Bronchial epithelial cell (primary cell): ENCODE data around the gene VGF. TPM values are rescaled to one million over a fixed set of nuclear protein-coding genes. Genes with fewer than 3 reads are reported as not detected.
A peak's percentile ranks its signal among the peaks of the same experiment; 100 is the strongest.

ENCODE experiments used
- DNase-seq: peaks from one replicate; pipeline ENCODE4 v3.0.0-alpha.2; 2010; ENCODE audit warnings: low read depth
- FAIRE-seq: peaks from 2 replicates; lab custom pipeline; 2011; peaks lifted over from hg19 to GRCh38; lab: Jason Lieb, UNC
- H3K27me3 ChIP-seq: 2 replicates; pipeline ENCODE4 v1.5.1; 2011; ENCODE audit warnings: low read length; ENCODE audit not compliant: control insufficient read depth, insufficient read depth
- H3K36me3 ChIP-seq: 2 replicates; pipeline ENCODE4 v1.5.1; 2011; ENCODE audit warnings: low read length; ENCODE audit not compliant: control insufficient read depth, insufficient read depth
- H3K4me3 ChIP-seq: 2 replicates; pipeline ENCODE4 v1.5.1; 2011; ENCODE audit warnings: mild to moderate bottlenecking, low read depth, low read length, control low read depth
- total RNA-seq: library from RNA; depleted of rRNA; stranded (reverse); fragments of >200 nt; gene quantifications from 2 replicates; pipeline ENCODE4 v1.2.1, GENCODE V29; 2014
- TF ChIP-seq, protein P1 (sequence below): IDR thresholded peaks from 2 replicates; pipeline ENCODE4 v1.5.1; 2011; ENCODE audit warnings: mild to moderate bottlenecking, moderate library complexity, low read length, control low read depth, inconsistent platforms; ENCODE audit not compliant: insufficient read depth, severe bottlenecking

VGF gene
- total RNA-seq, 1 donor from 2014 or later = not detected

DNA sequence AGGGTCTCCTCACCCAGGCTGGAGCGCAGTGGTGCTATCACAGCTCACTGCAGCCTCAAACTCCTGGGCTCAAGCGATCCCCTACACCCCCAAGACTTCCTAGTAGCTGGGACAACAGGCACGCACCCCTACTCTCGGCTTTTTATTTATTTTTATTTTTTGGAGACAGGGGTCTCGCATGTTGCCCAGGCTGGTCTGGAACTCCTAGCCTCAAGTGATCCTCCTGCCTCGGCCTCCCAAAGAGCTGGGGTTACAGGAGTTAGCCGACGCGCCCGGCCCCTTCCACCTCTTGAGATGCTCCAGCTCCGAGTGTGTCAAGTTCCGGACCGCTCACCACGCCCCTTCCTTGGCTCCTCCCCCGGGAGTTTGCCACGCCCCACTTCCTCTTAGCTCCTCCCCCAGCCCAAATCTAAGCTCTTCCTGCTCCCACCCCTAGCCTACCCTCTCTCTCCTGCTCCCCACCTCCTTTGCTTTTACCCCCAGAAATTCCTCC is 8.4 kb upstream of the VGF start:
- DNase-seq = peak; percentile 63
- Histone ChIP-seq H3K4me3 (peak overlapping the region; percentile 20), H3K36me3 (no peaks in the 10 kb centered on the region), H3K27me3 (peaks cover 58% of the 10 kb centered on the region)
- TF ChIP-seq, protein P1, sequence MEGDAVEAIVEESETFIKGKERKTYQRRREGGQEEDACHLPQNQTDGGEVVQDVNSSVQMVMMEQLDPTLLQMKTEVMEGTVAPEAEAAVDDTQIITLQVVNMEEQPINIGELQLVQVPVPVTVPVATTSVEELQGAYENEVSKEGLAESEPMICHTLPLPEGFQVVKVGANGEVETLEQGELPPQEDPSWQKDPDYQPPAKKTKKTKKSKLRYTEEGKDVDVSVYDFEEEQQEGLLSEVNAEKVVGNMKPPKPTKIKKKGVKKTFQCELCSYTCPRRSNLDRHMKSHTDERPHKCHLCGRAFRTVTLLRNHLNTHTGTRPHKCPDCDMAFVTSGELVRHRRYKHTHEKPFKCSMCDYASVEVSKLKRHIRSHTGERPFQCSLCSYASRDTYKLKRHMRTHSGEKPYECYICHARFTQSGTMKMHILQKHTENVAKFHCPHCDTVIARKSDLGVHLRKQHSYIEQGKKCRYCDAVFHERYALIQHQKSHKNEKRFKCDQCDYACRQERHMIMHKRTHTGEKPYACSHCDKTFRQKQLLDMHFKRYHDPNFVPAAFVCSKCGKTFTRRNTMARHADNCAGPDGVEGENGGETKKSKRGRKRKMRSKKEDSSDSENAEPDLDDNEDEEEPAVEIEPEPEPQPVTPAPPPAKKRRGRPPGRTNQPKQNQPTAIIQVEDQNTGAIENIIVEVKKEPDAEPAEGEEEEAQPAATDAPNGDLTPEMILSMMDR = no peak
- no peak for FAIRE-seq

DNA sequence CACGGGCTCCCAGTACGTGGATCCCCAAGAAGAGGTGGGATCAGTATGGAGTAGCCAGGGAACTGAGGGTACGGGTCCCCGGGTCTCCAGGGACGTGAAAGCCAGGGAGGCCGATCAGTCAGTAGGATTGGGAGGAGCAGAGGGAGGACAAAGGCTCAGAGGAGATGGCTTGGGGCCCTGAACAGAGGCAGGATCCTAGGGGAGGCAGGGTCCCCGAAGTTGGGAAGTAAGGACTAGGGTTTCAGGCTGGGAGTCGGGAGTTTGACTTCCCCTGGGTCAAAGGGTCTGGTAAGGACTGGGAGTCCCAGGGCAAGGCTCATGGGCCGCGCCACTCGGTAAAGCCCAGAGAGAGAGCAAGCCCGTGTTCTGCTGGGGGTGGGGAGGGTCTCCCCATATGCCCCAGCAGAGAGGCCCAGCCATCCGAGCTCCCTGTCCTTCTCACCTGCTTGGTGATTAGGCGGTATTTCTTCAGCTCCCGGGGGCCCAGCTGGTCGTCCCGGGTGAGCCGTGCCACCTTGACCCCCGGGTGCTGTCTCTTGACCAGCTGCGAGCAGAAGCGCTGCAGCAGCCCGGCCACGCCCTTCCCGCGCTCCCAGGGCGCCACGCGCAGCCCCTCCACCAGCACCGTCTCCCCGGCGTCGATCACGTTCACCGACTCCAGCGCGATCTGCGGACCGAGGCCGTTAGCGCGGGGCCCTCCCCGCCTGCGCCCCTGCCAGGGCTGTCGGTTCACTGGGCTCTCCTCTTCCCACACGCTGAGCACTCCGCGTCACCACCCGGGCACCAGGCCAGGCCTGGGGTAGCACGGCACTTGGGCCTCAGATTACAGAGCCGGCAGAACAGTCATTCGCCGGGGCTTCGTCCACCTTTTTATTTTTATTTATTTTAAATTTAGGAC is 7.7 kb upstream of the VGF start:
- H3K4me3 ChIP-seq = peak overlapping the region; percentile 20
- no peaks in the 10 kb centered on the region for H3K36me3 ChIP-seq
- FAIRE-seq (no peak), DNase-seq (peak; percentile 68)
- TF ChIP-seq, protein P1 = no peak
- H3K27me3 ChIP-seq = peaks cover 56% of the 10 kb centered on the region

DNA sequence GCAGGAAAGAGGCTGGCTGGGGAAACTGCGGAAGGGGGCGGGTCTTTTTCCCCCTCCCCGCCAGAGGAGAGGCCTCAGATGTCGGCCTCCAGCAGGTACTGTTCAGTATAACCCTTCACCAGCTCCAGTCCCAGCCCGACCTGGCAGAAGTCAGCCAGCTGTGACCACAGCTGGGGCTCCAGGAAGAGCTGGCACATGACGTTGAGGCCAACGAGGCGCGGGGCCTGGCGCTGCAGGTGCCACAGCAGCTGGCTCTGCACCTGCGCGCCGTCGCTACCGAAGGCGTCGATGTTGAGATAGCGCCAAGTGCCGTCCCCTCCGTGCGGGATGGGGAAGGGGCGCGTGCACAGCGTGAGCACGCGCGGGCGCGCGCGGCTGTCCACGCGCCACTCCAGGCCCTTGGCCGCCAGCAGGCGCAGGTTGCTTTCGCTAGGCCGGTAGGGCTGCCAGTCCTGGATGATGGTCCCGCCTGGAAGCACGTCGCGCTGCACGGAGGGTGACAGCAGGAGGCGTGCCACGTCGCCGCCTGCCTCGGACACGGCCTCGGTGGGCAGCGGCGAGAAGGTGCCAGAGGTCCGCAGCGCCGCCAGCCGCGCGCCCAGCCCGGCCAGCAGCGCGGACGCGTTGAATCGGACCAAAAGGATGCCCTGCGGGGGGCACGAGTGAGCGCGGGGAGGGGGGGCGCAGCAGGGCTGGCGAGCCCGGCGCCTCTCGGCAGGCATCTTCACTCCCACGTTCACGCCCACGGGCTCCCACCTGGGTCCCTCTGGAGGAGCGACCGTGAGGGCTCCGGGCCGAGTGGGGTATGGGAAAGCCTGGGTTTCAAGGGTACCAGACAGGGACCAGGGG is 6.9 kb upstream of the VGF start:
- DNase-seq (no peak), FAIRE-seq (no peak)
- TF ChIP-seq, protein P1 = no peak
- H3K36me3 ChIP-seq = no peaks in the 10 kb centered on the region
- H3K4me3 ChIP-seq = no peak overlapping the region
- H3K27me3 ChIP-seq = peaks cover 57% of the 10 kb centered on the region

DNA sequence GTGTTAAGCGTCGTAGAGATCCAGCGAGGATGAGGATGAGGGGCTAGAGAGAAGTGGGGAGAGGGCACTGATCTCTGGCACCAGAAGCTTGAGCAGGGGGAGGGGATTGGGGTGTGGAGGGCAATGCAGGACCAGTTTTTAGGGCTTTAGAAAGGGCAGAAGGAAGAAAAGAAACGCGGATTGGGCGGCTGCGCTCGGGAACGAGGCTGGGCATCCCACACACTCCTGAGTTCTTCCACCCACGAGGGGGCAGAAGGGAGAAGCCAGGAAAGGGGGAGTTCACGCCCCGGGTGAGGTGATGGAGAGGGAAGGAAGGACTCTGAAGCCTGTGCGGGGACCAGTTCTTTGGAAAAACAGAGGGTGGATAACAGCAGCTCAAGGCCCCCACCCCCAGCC is 6.1 kb upstream of the VGF start:
- Histone ChIP-seq H3K36me3 (no peaks in the 10 kb centered on the region), H3K27me3 (peaks cover 62% of the 10 kb centered on the region), H3K4me3 (no peak overlapping the region)
- TF ChIP-seq, protein P1 = peak; percentile 39
- DNase-seq (no peak), FAIRE-seq (no peak)

DNA sequence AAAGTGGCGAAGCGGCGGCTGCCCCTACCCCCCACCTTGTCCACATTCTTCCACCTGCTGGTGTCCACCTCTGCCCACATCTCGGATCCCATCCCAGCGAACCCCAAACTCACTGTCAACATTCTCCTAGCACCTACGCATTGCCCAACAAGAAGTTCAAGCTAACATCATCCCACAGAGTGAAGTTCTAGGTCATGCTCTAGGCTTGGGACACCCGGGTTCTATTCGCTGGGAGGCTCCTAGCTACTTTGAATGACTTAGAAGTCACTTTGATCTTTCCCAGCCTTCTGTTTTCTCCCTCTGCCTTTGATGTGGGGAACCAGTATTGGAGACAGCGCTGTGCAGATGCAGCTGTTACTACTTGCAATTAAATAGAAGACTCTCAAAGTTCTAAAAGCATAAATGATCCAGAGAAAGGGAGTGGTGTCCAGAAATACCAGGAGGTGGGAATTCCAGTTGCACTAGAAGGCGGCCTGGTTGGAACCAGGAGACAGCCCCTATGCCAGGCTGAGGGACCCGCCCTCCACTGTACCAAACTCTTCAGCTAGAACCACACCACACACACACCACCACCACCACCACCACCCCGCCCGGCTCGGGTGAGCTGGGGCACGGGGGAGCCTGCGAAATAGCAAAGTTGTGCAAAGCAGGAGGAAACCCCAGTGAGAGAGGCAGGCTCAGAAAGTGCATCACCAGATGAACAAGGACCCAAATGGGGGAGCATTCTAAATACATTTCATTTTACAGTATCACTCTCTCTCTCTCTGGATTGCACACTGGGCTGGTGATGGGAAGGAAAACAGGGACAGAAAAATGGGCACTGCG is 5.5 kb upstream of the VGF start:
- DNase-seq (no peak), FAIRE-seq (no peak)
- no peaks in the 10 kb centered on the region for H3K36me3 ChIP-seq
- H3K27me3 ChIP-seq = peaks cover 63% of the 10 kb centered on the region
- TF ChIP-seq, protein P1 = no peak
- H3K4me3 ChIP-seq = no peak overlapping the region
